Large intestine (tissue), 3 donors: ENCODE data around the gene PRPF19. TPM values are rescaled to one million over a fixed set of nuclear protein-coding genes. Genes with fewer than 3 reads are reported as not detected.
A peak's percentile ranks its signal among the peaks of the same experiment; 100 is the strongest.

ENCODE experiments used
- DNase-seq, 2 donors: peaks; one replicate each; pipeline versions ENCODE4 v3.0.0 to v3.0.0-alpha.2; 2013
- H3K27ac ChIP-seq: one replicate; pipeline ENCODE4 v1.5.1; 2013; ENCODE audit warnings: low read length
- H3K27me3 ChIP-seq: 2 replicates; pipeline ENCODE4 v1.6.1; 2013; ENCODE audit warnings: low read length; ENCODE audit not compliant: control insufficient read depth, insufficient read depth
- H3K36me3 ChIP-seq: 2 replicates; pipeline ENCODE4 v1.6.1; 2013; ENCODE audit warnings: low read length; ENCODE audit not compliant: control insufficient read depth, insufficient read depth
- H3K4me1 ChIP-seq: one replicate; pipeline ENCODE4 v1.6.1; 2013; ENCODE audit warnings: low read length; ENCODE audit not compliant: control insufficient read depth, insufficient read depth
- H3K4me3 ChIP-seq: one replicate; pipeline ENCODE4 v1.5.1; 2013; ENCODE audit warnings: low read length
- H3K9me3 ChIP-seq: one replicate; pipeline ENCODE4 v1.6.1; 2013; ENCODE audit warnings: mild to moderate bottlenecking, low read depth, low read length, moderate library complexity; ENCODE audit not compliant: control insufficient read depth
- WGBS: methylation state at CpG from one replicate; pipeline ENCODE4 v1.1.5; 2013; ENCODE audit warnings: low lambda C conversion rate; ENCODE audit not compliant: insufficient coverage; 5-methylcytosine and 5-hydroxymethylcytosine counted together
- polyA plus RNA-seq: library from polyadenylated mRNA; unstranded; fragments of 120-200 nt; gene quantifications from one replicate; pipeline ENCODE4 v1.2.1, GENCODE V29; 2013

PRPF19 gene
- polyA plus RNA-seq, 1 donor, result 92.6 TPM

GRCh38 chr11:60851327-60852104, 54.9 kb downstream of the PRPF19 start:
- peaks cover 9% of the 10 kb centered on the region for H3K9me3 ChIP-seq
- WGBS, result no CpG with 5 or more reads among the region's 17 CpGs
- H3K36me3 ChIP-seq, result peaks cover 38% of the 10 kb centered on the region
- peak overlapping the region; percentile 91 for H3K27ac ChIP-seq
- H3K27me3 ChIP-seq, result peaks cover 5% of the 10 kb centered on the region
- no peak for DNase-seq
- H3K4me1 ChIP-seq, result peaks cover 36% of the 10 kb centered on the region
- no peak overlapping the region for H3K4me3 ChIP-seq

GRCh38 chr11:60849641-60850520, 56.5 kb downstream of the PRPF19 start:
- WGBS, result no CpG with 5 or more reads among the region's 29 CpGs
- Histone ChIP-seq H3K4me1 (peaks cover 27% of the 10 kb centered on the region), H3K9me3 (peaks cover 9% of the 10 kb centered on the region), H3K4me3 (no peak overlapping the region), H3K36me3 (peaks cover 38% of the 10 kb centered on the region), H3K27me3 (peaks cover 3% of the 10 kb centered on the region), H3K27ac (no peak overlapping the region)
- DNase-seq, result no peak

- H3K36me3 ChIP-seq, result peaks cover 38% of the 10 kb centered on the region
- H3K27ac ChIP-seq, result no peak overlapping the region
- no peak for DNase-seq
- no CpG with 5 or more reads among the region's 10 CpGs for WGBS
- H3K4me1 ChIP-seq, result peaks cover 27% of the 10 kb centered on the region
- H3K27me3 ChIP-seq, result peaks cover 3% of the 10 kb centered on the region
- H3K4me3 ChIP-seq, result no peak overlapping the region
- peaks cover 9% of the 10 kb centered on the region for H3K9me3 ChIP-seq
Measured at GRCh38 chr11:60848714-60849151, 57.7 kb downstream of the PRPF19 start.

GRCh38 chr11:60847896-60848295, 58.5 kb downstream of the PRPF19 start:
- Histone ChIP-seq H3K27ac (no peak overlapping the region), H3K4me1 (peaks cover 32% of the 10 kb centered on the region), H3K27me3 (no peaks in the 10 kb centered on the region), H3K9me3 (peaks cover under 1% of the 10 kb centered on the region), H3K36me3 (peaks cover 38% of the 10 kb centered on the region), H3K4me3 (no peak overlapping the region)
- peak in 1 of 2 donors; percentile 57 for DNase-seq
- WGBS, result no CpG with 5 or more reads among the region's 12 CpGs

GRCh38 chr11:60847281-60847680, 59.1 kb downstream of the PRPF19 start:
- peaks cover 38% of the 10 kb centered on the region for H3K36me3 ChIP-seq
- DNase-seq, result no peak

GRCh38 chr11:60845338-60845737, 61.0 kb downstream of the PRPF19 start:
- H3K4me1 ChIP-seq, result peaks cover 27% of the 10 kb centered on the region

More at GRCh38 chr11:60847281-60847680, 59.1 kb downstream of the PRPF19 start:
- Histone ChIP-seq H3K4me3 (no peak overlapping the region), H3K9me3 (no peaks in the 10 kb centered on the region), H3K27me3 (no peaks in the 10 kb centered on the region), H3K4me1 (peaks cover 32% of the 10 kb centered on the region), H3K27ac (no peak overlapping the region)
- WGBS, result no CpG with 5 or more reads among the region's 13 CpGs

GRCh38 chr11:60844870-60845221, 61.5 kb downstream of the PRPF19 start:
- WGBS, result no CpG with 5 or more reads among the region's 4 CpGs
- H3K27me3 ChIP-seq, result no peaks in the 10 kb centered on the region
- peak in 1 of 2 donors; percentile 23 for DNase-seq
- H3K4me3 ChIP-seq, result no peak overlapping the region
- H3K4me1 ChIP-seq, result peaks cover 27% of the 10 kb centered on the region
- H3K36me3 ChIP-seq, result peaks cover 23% of the 10 kb centered on the region
- H3K9me3 ChIP-seq, result no peaks in the 10 kb centered on the region
- H3K27ac ChIP-seq, result no peak overlapping the region

More at GRCh38 chr11:60845338-60845737, 61.0 kb downstream of the PRPF19 start:
- H3K27ac ChIP-seq, result no peak overlapping the region
- no peaks in the 10 kb centered on the region for H3K27me3 ChIP-seq
- H3K4me3 ChIP-seq, result no peak overlapping the region
- WGBS, result no CpG with 5 or more reads among the region's 8 CpGs
- DNase-seq, result no peak
- peaks cover 28% of the 10 kb centered on the region for H3K36me3 ChIP-seq
- H3K9me3 ChIP-seq, result no peaks in the 10 kb centered on the region

- DNase-seq, result peak in 1 of 2 donors; percentile 25
- no peaks in the 10 kb centered on the region for H3K9me3 ChIP-seq
- no peak overlapping the region for H3K27ac ChIP-seq
- no peaks in the 10 kb centered on the region for H3K27me3 ChIP-seq
- H3K4me1 ChIP-seq, result peaks cover 27% of the 10 kb centered on the region
- no peak overlapping the region for H3K4me3 ChIP-seq
- no CpG with 5 or more reads among the region's 10 CpGs for WGBS
- peaks cover 17% of the 10 kb centered on the region for H3K36me3 ChIP-seq
Measured at GRCh38 chr11:60844045-60844869, 62.1 kb downstream of the PRPF19 start.

GRCh38 chr11:60842668-60843600, 63.5 kb downstream of the PRPF19 start:
- Histone ChIP-seq H3K36me3 (peaks cover 5% of the 10 kb centered on the region), H3K4me1 (peaks cover 27% of the 10 kb centered on the region), H3K9me3 (no peaks in the 10 kb centered on the region), H3K4me3 (peak overlapping the region; percentile 90), H3K27me3 (no peaks in the 10 kb centered on the region), H3K27ac (peak overlapping the region; percentile 68)
- WGBS, result no CpG with 5 or more reads among the region's 23 CpGs
- peak in 1 of 2 donors; percentile 28 for DNase-seq
